Measurements from ENCODE around the gene SLC4A2. TPM values are rescaled to one million over a fixed set of nuclear protein-coding genes. Genes with fewer than 3 reads are reported as not detected.

The SLC4A2 gene
- total RNA-seq, 1 experiment from 2014 or later: 105 TPM

GRCh38 chr7:151045967-151046366, 13.4 kb upstream of the SLC4A2 start:
- Histone ChIP-seq H3K27me3 (ENCODE audit: control insufficient read depth, insufficient read depth, low read length) (peaks cover 12% of the 10 kb centered on the region), H3K4me3 (ENCODE audit: insufficient read depth, low read depth, low read length) (no peak overlapping the region), H3K36me3 (replicated peaks; ENCODE audit: control insufficient read depth, insufficient read depth, low read length) (no peaks in the 10 kb centered on the region; the same call in 1 of the 2 replicates)
- no peak for DNase-seq

GRCh38 chr7:151046603-151047573, 12.5 kb upstream of the SLC4A2 start:
- Histone ChIP-seq H3K4me3 (ENCODE audit: insufficient read depth, low read depth, low read length) (no peak overlapping the region), H3K27me3 (ENCODE audit: control insufficient read depth, insufficient read depth, low read length) (peaks cover 17% of the 10 kb centered on the region), H3K36me3 (replicated peaks; ENCODE audit: control insufficient read depth, insufficient read depth, low read length) (no peaks in the 10 kb centered on the region; the same call in 1 of the 2 replicates)
- DNase-seq: no peak

- peaks cover 18% of the 10 kb centered on the region for H3K27me3 ChIP-seq (ENCODE audit: control insufficient read depth, insufficient read depth, low read length)
Measured at GRCh38 chr7:151047976-151048815, 11.2 kb upstream of the SLC4A2 start, which contains the start of gene ASIC3. Gene ASIC3 (plus strand): TSS chr7:151048531. CDS start chr7:151048886, 355 bp downstream.

GRCh38 chr7:151048911-151049463, 10.4 kb upstream of the SLC4A2 start:
- no peaks in the 10 kb centered on the region for H3K36me3 ChIP-seq (replicated peaks; ENCODE audit: control insufficient read depth, insufficient read depth, low read length)
- peaks cover 18% of the 10 kb centered on the region for H3K27me3 ChIP-seq (ENCODE audit: control insufficient read depth, insufficient read depth, low read length)
- no peak overlapping the region for H3K4me3 ChIP-seq (ENCODE audit: insufficient read depth, low read depth, low read length)
- no peak for DNase-seq

More at GRCh38 chr7:151047976-151048815, 11.2 kb upstream of the SLC4A2 start, which contains the start of gene ASIC3:
- DNase-seq: no peak
- H3K36me3 ChIP-seq (replicated peaks; ENCODE audit: control insufficient read depth, insufficient read depth, low read length): no peaks in the 10 kb centered on the region
- H3K4me3 ChIP-seq (ENCODE audit: insufficient read depth, low read depth, low read length): no peak within 1 kb of the TSS

- H3K4me3 ChIP-seq (ENCODE audit: insufficient read depth, low read depth, low read length): peak overlapping the region; percentile 10; the same call in 1 of the 2 replicates
- DNase-seq: peak; percentile 95
- H3K27me3 ChIP-seq (ENCODE audit: control insufficient read depth, insufficient read depth, low read length): peaks cover 18% of the 10 kb centered on the region
- no peaks in the 10 kb centered on the region for H3K36me3 ChIP-seq (replicated peaks; ENCODE audit: control insufficient read depth, insufficient read depth, low read length)
Measured at GRCh38 chr7:151051108-151051507, 8.3 kb upstream of the SLC4A2 start.

GRCh38 chr7:151053096-151053495, 6.3 kb upstream of the SLC4A2 start:
- Histone ChIP-seq H3K4me3 (ENCODE audit: insufficient read depth, low read depth, low read length) (no peak overlapping the region), H3K27me3 (ENCODE audit: control insufficient read depth, insufficient read depth, low read length) (peaks cover 22% of the 10 kb centered on the region), H3K36me3 (replicated peaks; ENCODE audit: control insufficient read depth, insufficient read depth, low read length) (no peaks in the 10 kb centered on the region)
- no peak for DNase-seq

GRCh38 chr7:151053751-151054150, 5.6 kb upstream of the SLC4A2 start:
- DNase-seq: no peak
- H3K27me3 ChIP-seq (ENCODE audit: control insufficient read depth, insufficient read depth, low read length): peaks cover 22% of the 10 kb centered on the region
- H3K36me3 ChIP-seq (replicated peaks; ENCODE audit: control insufficient read depth, insufficient read depth, low read length): no peaks in the 10 kb centered on the region
- H3K4me3 ChIP-seq (ENCODE audit: insufficient read depth, low read depth, low read length): no peak overlapping the region

GRCh38 chr7:151056283-151056665, 3.1 kb upstream of the SLC4A2 start:
- no peak for DNase-seq
- Histone ChIP-seq H3K27me3 (ENCODE audit: control insufficient read depth, insufficient read depth, low read length) (peaks cover 11% of the 10 kb centered on the region), H3K36me3 (replicated peaks; ENCODE audit: control insufficient read depth, insufficient read depth, low read length) (no peaks in the 10 kb centered on the region), H3K4me3 (ENCODE audit: insufficient read depth, low read depth, low read length) (no peak overlapping the region)

- peaks cover 7% of the 10 kb centered on the region for H3K27me3 ChIP-seq (ENCODE audit: control insufficient read depth, insufficient read depth, low read length)
- H3K4me3 ChIP-seq (ENCODE audit: insufficient read depth, low read depth, low read length): peak overlapping the region; percentile 84
- no peaks in the 10 kb centered on the region for H3K36me3 ChIP-seq (replicated peaks; ENCODE audit: control insufficient read depth, insufficient read depth, low read length)
- DNase-seq: peak; percentile 89
Measured at GRCh38 chr7:151056666-151057505, 2.5 kb upstream of the SLC4A2 start.

GRCh38 chr7:151057506-151057988, 1.8 kb upstream of the SLC4A2 start, which contains the start of gene CDK5:
Gene CDK5 (minus strand): TSS chr7:151057897. CDS start chr7:151057848, 49 bp downstream.
- Histone ChIP-seq H3K27me3 (ENCODE audit: control insufficient read depth, insufficient read depth, low read length) (peaks cover 7% of the 10 kb centered on the region), H3K36me3 (replicated peaks; ENCODE audit: control insufficient read depth, insufficient read depth, low read length) (no peaks in the 10 kb centered on the region), H3K4me3 (ENCODE audit: insufficient read depth, low read depth, low read length) (peak within 1 kb of the TSS; percentile 84)
- DNase-seq: no peak

- Histone ChIP-seq H3K36me3 (replicated peaks; ENCODE audit: control insufficient read depth, insufficient read depth, low read length) (no peaks in the 10 kb centered on the region), H3K27me3 (ENCODE audit: control insufficient read depth, insufficient read depth, low read length) (peaks cover 7% of the 10 kb centered on the region), H3K4me3 (ENCODE audit: insufficient read depth, low read depth, low read length) (peak overlapping the region; percentile 84)
- DNase-seq: peak; percentile 99
Measured at GRCh38 chr7:151057989-151058780, 1.2 kb upstream of the SLC4A2 start.

GRCh38 chr7:151058781-151059366, 515 bp upstream of the SLC4A2 start:
- no peak for DNase-seq
- Histone ChIP-seq H3K36me3 (replicated peaks; ENCODE audit: control insufficient read depth, insufficient read depth, low read length) (no peaks in the 10 kb centered on the region), H3K27me3 (ENCODE audit: control insufficient read depth, insufficient read depth, low read length) (peaks cover 7% of the 10 kb centered on the region), H3K4me3 (ENCODE audit: insufficient read depth, low read depth, low read length) (peak overlapping the region; percentile 44)

GRCh38 chr7:151060113-151060415, 675 bp downstream of the SLC4A2 start:
- DNase-seq: no peak
- H3K4me3 ChIP-seq (ENCODE audit: insufficient read depth, low read depth, low read length): peak overlapping the region; percentile 82
- H3K36me3 ChIP-seq (replicated peaks; ENCODE audit: control insufficient read depth, insufficient read depth, low read length): peaks cover 4% of the 10 kb centered on the region
- H3K27me3 ChIP-seq (ENCODE audit: control insufficient read depth, insufficient read depth, low read length): peaks cover 7% of the 10 kb centered on the region
